Fibroblast of peridontal ligament (primary cell): ENCODE data around the gene CD248.
"Not testable (repeated sequence)": the region's sequence is repeated elsewhere in the genome, so short reads cannot be mapped to it uniquely, and the experiment has no call there.

Experiments used
- DNase-seq: peaks from one replicate; pipeline ENCODE4 v3.0.0-alpha.2; 2010; ENCODE audit errors: extremely low read depth

Gene CD248

GRCh38 chr11:66316849-66317251, at the start of gene CD248:
Gene CD248, minus strand, starts transcription at chr11:66317044. Its CDS starts 17 bp downstream, at chr11:66317027.
- DNase-seq, result peak; percentile 74

DNA sequence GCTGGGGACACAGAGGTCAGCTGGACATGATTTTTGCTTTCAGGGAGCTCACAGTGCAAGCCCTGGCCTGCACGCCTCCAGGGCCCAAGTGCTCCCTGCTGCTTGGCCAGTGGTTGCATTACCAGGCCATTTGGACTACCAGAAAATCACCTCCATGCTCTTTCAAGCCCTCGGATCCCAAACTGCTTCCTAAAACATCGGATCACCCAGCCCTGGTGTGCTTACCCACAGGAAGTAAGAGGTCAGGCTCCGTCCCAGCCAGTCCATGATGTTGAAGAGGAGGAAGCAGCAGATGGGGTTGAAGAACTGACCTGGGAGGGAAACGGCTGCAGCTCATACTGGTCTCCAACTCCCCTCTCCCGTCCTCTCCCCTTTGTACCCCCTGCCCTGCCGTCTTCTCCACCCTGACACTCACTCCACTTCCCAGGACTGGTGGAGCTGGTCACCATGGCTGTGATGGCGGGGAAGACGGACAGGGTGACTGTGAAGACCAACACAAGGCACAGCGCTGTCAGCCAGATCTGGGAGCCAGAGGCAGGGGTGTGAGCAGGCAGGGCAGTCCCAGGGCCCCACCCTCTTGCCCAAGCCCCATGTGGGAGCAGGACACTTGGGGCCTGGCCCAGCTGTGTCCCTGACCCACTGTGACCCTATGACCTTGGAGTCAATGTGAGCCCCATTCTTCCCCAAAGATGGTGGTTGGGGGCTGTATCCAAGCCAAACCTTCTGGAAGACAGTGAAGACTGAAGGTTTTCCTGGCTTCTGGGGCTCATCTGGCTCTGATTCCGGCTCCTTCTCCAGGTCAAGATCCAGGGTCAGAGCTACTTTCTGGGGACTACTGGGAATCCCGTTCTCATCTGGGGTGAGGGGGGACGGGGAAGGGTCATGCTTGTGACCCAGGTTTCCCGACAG, 49.1 kb upstream of the CD248 start:
- DNase-seq, result no peak

DNA sequence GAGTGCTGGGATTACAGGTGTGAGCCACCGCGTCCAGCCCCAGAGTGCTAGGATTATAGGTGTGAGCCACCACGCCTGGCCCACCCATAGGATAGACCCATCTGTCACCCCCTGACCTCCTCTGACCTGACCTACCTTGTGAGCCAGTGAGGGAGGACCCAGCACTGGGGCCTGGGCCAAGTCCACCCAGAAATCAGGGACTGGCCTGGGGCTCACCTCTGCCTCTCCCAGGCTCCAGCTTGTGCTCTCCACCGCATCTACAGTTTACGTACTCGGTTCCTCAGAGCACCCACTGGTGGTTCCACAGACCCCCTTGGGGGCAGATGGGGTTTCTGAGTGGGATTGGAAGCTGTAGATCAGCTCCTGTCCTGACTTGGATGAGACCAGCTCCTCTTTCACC, 48.3 kb upstream of the CD248 start:
- no peak for DNase-seq

DNA sequence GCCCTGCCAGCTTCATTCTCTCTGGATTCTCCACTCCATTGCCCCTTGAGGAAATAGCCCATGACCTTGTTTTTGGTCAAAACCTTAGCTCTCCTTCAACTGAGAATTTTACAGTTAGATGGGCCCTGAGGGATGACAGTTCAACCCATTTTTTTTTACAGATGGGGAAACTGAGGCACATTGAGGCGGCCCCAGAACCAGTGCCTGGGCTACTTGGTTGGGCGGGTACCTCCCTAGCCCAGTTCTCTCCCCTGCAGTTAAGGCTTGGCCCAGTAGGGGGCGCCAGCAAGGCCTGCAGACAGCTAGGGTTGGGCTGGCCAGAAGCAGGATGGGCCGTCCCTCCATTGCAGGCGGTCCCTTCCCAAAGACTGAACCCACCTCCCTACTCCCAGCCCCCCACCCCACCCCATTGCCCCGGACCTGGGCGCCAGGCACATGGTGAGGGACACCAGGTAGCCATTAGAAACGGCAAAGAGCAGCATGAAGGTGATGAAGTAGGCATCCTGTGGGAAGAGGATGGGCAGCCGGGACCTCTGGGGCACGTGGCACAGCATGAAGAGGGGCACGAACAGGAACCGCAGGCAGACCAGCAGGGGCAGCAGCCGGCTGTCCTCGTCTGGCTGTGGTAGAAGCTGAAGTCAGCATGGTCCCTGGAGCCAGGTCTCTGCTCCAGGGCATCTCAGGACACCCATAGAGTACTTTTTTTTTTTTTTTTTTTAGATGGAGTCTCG, 47.1 kb upstream of the CD248 start:
- DNase-seq, result no peak

DNA sequence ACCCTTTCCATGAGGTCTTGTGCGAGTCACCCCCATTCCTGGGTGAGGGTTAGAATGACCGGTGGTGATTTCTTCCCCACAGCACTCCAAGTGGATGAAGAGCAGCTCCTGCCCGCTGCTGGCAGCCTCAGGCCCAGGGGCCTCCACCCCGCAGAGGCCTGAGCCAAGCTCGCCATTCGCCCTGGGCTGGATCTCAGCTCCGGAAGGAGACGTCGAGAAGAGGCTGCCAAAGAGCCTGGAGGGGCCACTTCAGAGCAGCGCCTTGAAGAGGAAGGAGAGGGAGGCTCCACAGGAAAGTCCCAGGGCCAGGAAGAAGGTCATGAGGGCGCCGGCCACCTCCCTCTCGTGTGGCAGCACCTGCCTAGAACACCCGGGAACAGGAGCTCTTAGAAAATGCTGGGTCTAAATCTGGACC, 46.4 kb upstream of the CD248 start:
- DNase-seq, result no peak

- no peak for DNase-seq
Observed at GRCh38 chr11:66362481-66363147, 45.8 kb upstream of the CD248 start.

DNA sequence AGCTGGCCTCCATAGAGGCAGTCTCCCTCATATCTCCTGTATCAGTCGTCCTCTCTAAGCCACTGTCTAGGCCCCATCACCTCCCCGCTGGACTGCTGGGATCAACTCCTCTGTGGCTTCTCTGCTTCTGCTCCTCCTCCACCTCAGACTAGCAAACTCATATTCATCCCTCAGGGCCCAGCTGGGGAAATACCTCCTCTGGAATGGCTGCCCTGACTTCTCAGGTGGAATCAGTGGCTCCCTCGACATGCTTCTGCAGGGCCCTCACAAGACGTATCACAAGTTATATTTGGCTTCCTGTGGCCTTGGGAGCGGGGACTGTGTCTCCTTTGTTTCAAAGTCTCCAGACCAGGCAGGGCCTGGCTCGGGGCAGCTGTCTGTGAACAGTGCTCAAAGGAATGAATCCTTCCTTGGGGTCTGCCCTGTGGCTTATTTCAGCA, 44.7 kb upstream of the CD248 start:
- DNase-seq, result no peak

DNA sequence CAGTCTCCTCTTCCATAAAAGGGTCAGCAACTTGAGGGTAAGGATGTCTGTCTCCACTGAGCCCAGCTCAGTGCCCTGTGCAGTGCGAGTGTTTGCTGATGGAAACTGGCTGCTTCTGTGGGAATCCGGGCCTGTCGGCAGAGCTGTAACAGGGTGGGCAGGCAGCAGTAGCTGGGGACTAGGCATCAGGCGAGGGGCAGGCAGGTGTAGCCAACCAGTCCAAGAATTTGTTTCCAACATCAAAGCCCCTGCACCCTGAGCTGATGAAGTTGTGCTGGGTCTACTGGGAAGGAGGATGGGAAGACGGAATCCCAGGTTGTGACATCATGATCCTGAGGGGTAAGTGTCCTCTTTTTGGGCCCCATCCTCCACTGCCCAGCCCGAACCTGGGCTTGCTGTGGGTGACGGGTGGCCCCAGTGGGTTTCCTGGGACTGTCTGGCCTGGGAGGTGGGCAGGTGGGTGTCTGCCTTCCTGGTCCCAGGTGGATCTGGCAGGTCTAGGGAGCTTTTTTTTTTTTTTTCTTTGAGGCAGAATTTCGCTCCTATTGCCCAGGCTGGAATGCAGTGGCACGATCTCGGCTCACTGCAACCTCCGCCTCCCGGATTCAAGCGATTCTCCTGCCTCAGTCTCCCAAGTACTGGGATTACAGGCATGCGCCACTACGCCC, 43.7 kb upstream of the CD248 start:
- no peak for DNase-seq

DNA sequence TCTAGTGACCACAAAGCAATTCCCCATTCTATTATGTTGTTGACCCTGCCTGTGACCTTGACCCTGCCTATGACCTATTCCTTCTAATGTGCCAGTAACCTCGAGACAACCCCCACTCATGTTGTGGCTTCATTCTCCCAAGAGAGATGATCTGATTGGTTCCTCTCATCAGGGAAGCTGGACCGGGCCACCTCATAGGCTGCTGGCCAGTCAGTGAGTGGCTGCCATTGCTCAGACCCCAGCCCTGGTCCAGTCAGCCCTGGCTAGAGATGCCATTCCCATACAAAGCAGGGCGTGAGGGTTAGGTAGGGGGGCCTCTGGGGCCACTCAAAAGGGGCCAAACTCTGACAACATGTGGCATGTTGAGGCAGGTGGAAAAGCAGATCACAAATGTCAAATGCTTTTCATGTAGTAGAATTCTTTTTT, 42.8 kb upstream of the CD248 start:
- no peak for DNase-seq

GRCh38 chr11:66350560-66351235, 33.9 kb upstream of the CD248 start:
- not testable (repeated sequence) for DNase-seq

DNA sequence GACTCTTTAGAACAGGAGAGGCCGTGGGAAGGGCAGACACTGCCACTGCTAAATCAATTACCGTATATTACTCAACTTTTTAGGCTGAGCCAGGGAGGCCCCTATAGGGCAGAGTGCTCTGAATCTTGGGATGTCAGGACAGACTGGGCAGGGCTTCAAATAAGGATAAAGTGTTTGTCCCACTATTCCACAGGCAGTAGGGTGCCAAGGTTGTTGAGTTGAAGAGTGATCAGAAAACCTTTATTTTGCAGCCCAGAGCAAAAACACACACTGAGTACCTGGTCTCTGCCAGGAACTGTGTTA, 32.2 kb upstream of the CD248 start:
- DNase-seq, result no peak

DNA sequence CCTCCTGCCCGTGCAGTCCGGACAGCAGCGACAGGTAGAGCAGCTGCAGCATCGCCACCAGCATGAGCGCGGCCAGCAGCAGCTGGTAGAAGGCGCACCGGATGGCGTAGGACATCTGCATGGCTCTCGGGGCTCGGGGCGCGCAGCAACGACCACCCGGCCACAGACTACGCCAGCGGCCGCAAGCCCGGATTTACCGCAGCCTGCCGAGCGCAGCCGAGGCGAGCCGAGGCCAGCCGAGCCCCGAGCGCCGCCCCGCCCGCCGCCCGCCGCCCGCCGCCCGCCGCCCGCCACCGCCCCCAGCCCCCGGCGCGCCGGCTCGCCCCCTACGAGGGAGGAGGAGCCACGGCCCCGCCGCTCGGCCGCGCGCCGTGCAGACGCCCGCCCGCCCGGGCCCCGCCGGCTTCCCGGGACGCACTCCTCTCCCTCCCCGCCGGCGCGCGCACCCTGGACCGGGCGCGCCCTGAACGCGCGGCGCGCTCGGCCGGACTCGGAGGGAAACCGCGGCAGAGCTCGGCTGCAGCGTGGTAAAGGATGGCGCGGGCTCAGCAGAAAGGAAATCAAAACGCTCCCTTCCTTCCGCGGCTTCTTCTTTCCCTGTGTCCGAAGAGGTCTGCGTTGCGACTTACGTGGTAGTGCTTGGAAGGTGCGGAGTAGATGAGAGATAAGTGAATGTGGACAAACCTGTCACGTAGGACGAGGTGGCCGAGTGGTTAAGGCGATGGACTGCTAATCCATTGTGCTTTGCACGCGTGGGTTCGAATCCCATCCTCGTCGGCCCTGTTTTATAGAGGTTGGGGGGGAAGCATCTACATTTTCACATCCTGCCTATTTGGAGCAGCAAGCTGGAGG, 30.8 kb upstream of the CD248 start, which contains the start of gene B4GAT1:
Gene B4GAT1, minus strand, starts transcription at position 205 of the 852 bp plus-strand sequence. Its CDS starts 84 bp downstream, at position 121.
- DNase-seq, result peak; percentile 94

DNA sequence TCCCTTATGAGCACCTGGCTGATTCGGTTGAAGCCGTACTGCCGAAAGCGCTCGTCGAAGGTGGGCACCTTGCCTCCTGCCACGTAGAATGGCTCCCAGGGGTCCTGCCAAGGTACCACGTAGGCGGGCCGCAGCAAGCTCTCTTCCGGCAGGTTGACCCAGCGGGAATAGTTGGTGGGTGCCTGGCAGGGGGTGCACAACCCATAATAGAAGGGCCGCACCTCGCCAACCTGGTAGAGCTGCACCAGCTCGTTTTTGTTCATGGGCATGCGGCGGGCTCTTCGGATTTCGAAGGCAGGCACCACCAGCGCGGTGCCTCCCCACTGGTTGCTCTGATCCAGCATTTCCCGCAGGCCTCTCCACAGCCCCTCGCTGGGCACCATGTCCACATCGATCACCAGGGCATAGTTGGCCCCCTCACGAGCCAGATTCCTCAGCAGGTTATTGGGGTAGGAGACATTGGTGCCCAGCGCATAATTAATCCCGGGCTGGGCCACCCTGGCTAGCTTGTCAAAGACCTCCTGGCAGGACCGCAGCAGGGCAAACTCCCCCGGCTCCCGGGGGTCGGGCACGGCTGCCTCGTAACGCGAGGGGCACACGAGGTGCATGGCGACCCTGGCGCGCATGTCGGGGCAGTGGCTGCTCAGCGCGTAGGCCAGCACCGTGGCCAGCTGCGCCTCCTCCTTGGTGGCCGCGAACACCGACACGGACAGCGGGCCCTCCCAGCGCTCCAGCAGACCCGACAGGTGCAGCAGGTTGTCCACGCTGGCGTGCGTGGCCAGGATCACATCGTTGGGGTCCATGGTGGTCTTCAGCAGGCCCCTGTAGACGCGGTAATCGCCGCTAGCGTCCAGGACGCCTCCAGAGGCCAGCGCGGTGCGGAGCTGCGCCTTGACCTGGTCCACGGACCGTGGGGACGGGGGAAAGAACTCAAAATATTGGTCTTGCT, 29.9 kb upstream of the CD248 start:
- DNase-seq, result no peak

- no peak for DNase-seq
Observed at GRCh38 chr11:66345316-66345649, 28.4 kb upstream of the CD248 start.

- peak; percentile 97 for DNase-seq
Observed at GRCh38 chr11:66344550-66345315, 27.9 kb upstream of the CD248 start, which contains the start of gene BRMS1. Gene BRMS1, minus strand, starts transcription at chr11:66345104. Its CDS starts 2,870 bp downstream, at chr11:66342234.

- DNase-seq, result no peak
Observed at GRCh38 chr11:66343176-66343575, 26.3 kb upstream of the CD248 start.

DNA sequence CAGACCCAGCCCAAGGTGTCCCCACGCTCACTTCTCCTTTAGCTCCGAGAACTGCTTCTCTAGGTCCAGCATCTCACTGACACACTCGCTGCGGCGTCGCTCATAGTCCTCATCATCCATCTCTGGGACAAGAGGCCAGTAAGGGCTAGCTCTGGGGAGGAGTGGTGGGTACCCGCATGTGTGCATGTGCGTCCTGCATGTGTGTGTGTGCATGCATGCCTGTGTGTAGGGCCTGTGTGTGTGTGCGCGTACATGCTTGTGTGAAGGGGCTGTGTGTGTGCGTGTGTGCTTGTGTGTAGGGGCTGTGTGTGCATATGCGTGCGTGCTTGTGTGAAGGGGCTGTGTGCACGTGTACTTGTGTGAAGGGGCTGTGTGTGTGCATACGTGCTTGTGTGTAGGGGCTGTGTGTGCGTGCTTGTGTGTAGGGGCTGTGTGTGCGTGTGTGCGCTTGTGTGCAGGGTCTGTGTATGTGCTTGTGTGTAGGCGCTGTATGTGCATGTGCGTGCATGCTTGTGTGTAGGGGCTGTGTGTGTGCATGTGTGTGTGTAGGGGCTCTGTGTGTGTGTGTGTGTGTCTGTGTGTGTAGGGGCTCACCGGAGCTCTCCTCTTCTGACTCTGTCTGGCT, 24.8 kb upstream of the CD248 start:
- DNase-seq, result no peak
